A549 (cell line): Measurements from ENCODE around the gene CTXND2. TPM values are rescaled to one million over a fixed set of nuclear protein-coding genes. Genes with fewer than 3 reads are reported as not detected.

Experiments
- ATAC-seq, 2 experiments: fragments of 200-7000 bp in 1 of 2; fragments of >200 bp in 1 of 2; cut with Nextera tagmentation in 1 of 2; cut with Tn5 transposase in 1 of 2; 3 replicates each; pipeline versions ENCODE4 v1.8.0 to v1.9.1; 2018 to 2020; ENCODE audit warnings: mild to moderate bottlenecking in 1 of 2, moderate library complexity in 1 of 2
- CTCF ChIA-PET: fragments of 300-600 bp; sonication (Branson Sonifier 250); formaldehyde crosslinking; extraction: SDS; loops from one replicate; lab custom pipeline; 2021; ENCODE audit warnings: antibody characterized with exemption, inconsistent platforms; lab: Yijun Ruan, JAX
- POLR2A ChIA-PET: fragments of 350-600 bp; formaldehyde crosslinking; extraction: SDS; loops from one replicate; lab custom pipeline; 2021; ENCODE audit warnings: antibody characterized with exemption, inconsistent platforms; lab: Yijun Ruan, JAX
- DNase-seq, 2 experiments: peaks; one replicate each; pipeline versions ENCODE4 v3.0.0 to v3.0.0-alpha.2; 2011 to 2016; ENCODE audit warnings: low read depth in 1 of 2, low spot score in 1 of 2
- FAIRE-seq: peaks from 2 replicates; lab custom pipeline; 2011; peaks lifted over from hg19 to GRCh38; lab: Jason Lieb, UNC
- H3K27ac ChIP-seq, 2 experiments: fragments of >200 bp; sonication (Bioruptor Twin); formaldehyde crosslinking; 3 replicates each; pipeline ENCODE4 v1.5.1; 2016 to 2017
- H3K4me1 ChIP-seq: fragments of >200 bp; sonication (Bioruptor Twin); formaldehyde crosslinking; 3 replicates; pipeline ENCODE4 v1.6.1; 2016
- H3K4me2 ChIP-seq: fragments of >200 bp; sonication (Bioruptor Twin); formaldehyde crosslinking; 3 replicates; pipeline ENCODE4 v1.6.1; 2016
- H3K4me3 ChIP-seq: fragments of >200 bp; sonication (Bioruptor Twin); formaldehyde crosslinking; 3 replicates; pipeline ENCODE4 v1.5.1; 2016
- H3K9me3 ChIP-seq: fragments of >200 bp; sonication (Bioruptor Twin); formaldehyde crosslinking; 3 replicates; pipeline ENCODE4 v1.6.1; 2016
- CBX8 ChIP-seq: fragments of 200-600 bp; sonication (generic); IDR thresholded peaks from 2 replicates; pipeline ENCODE4 v1.6.1; 2016
- CTCF ChIP-seq: fragments of >200 bp; sonication (Bioruptor Twin); formaldehyde crosslinking; IDR thresholded peaks from 3 replicates; pipeline ENCODE4 v1.5.1; 2016
- EHMT2 ChIP-seq: fragments of 200-600 bp; sonication (generic); IDR thresholded peaks from 2 replicates; pipeline ENCODE4 v1.6.1; 2016; ENCODE audit warnings: antibody characterized with exemption, low read depth, mild to moderate bottlenecking, moderate library complexity
- FOSB ChIP-seq: fragments of 250-450 bp; sonication (Bioruptor Pico); IDR thresholded peaks from 2 replicates; pipeline ENCODE4 v1.5.0; 2020; ENCODE audit warnings: mild to moderate bottlenecking, moderate library complexity
- HDAC2 ChIP-seq: fragments of 200-600 bp; sonication (generic); IDR thresholded peaks from 2 replicates; pipeline ENCODE4 v1.6.1; 2016
- MAZ ChIP-seq: fragments of 150-350 bp; IDR thresholded peaks from 2 replicates; pipeline ENCODE4 v1.6.1; 2014; ENCODE audit warnings: antibody characterized with exemption, low read depth, low read length, borderline replicate concordance
- PBX3 ChIP-seq: IDR thresholded peaks from 2 replicates; pipeline ENCODE4 v1.6.1; 2012
- POLR2A ChIP-seq: IDR thresholded peaks from 2 replicates; pipeline ENCODE4 v1.6.1; 2012; ENCODE audit warnings: mild to moderate bottlenecking, low read length
- RARB ChIP-seq: fragments of 250-450 bp; sonication (Bioruptor Pico); IDR thresholded peaks from 2 replicates; pipeline ENCODE4 v1.8.0; 2021; ENCODE audit warnings: mild to moderate bottlenecking, moderate library complexity
- SMC3 ChIP-seq: fragments of >200 bp; sonication (Bioruptor Twin); formaldehyde crosslinking; IDR thresholded peaks from 3 replicates; pipeline ENCODE4 v1.6.1; 2018; ENCODE audit warnings: inconsistent platforms
- SREBF2 ChIP-seq: fragments of 450-650 bp; IDR thresholded peaks from 2 replicates; pipeline ENCODE4 v1.6.1; 2014; ENCODE audit warnings: mild to moderate bottlenecking, moderate library complexity
- ZSCAN20 ChIP-seq: fragments of 250-450 bp; sonication (Bioruptor Pico); IDR thresholded peaks from 2 replicates; pipeline ENCODE4 v1.8.0; 2022; ENCODE audit warnings: mild to moderate bottlenecking, moderate library complexity
- WGBS: methylation state at CpG from one replicate; pipeline ENCODE4 v1.1.6; 2017; ENCODE audit errors: missing lambda C conversion rate; 5-methylcytosine and 5-hydroxymethylcytosine counted together
- polyA plus RNA-seq, 4 experiments: library from polyadenylated mRNA; depleted of rRNA in 3 of 4; stranded (reverse); fragments of >200 nt; fragmentation: RNase III in 1 of 4; extraction: RNeasy Plus Mini Kit Qiagen cat#74134 plus additional on column Dnase treatment in 1 of 4; gene quantifications; 2 replicates in 3 of 4; 3 replicates in 1 of 4; pipeline ENCODE4 v1.2.3, GENCODE V29; 2011 to 2017

Gene CTXND2
- polyA plus RNA-seq, 2 of the 4 experiments (the other 2 are of a cell fraction): not detected

GRCh38 chr1:150960646-150961045 lies 73.7 kb downstream of the CTXND2 start:
- no peak for FAIRE-seq
- TF ChIP-seq RARB (CRISPR knock-in tag) (no peak), FOSB (CRISPR knock-in tag) (no peak), CTCF (no peak), EHMT2 (no peak), POLR2A (no peak), HDAC2 (no peak), MAZ (no peak), SMC3 (no peak), CBX8 (no peak)
- TF ChIP-seq, all 56 proteins: peak for 0
- no peak for ATAC-seq
- ChIA-PET CTCF (interaction anchor here (0.6 to 4.6 kb wide), 3 partner anchors 12 to 20 kb away, joined by 3 to 30 read pairs (median 5); no protein-coding TSS in a partner anchor), POLR2A (no interaction called here)
- no peaks in the 10 kb centered on the region for H3K9me3 ChIP-seq
- no peak overlapping the region for H3K4me2 ChIP-seq
- H3K4me1 ChIP-seq: no peaks in the 10 kb centered on the region
- H3K4me3 ChIP-seq: no peak overlapping the region
- DNase-seq: no peak
- 98% methylated on average over 7 of the region's 7 CpGs for WGBS
- H3K27ac ChIP-seq: no peak overlapping the region

- ATAC-seq (no peak), FAIRE-seq (no peak), DNase-seq (no peak)
- Histone ChIP-seq H3K9me3 (no peaks in the 10 kb centered on the region), H3K4me1 (no peaks in the 10 kb centered on the region), H3K27ac (no peak overlapping the region), H3K4me3 (no peak overlapping the region), H3K4me2 (no peak overlapping the region)
- WGBS: 65% methylated on average over 4 of the region's 4 CpGs
- ChIA-PET CTCF (interaction anchor here (0.6 to 1.8 kb wide), 3 partner anchors 18 to 21 kb away, joined by 3 to 5 read pairs (median 3); no protein-coding TSS in a partner anchor), POLR2A (no interaction called here)
- TF ChIP-seq SREBF2 (no peak), PBX3 (no peak), ZSCAN20 (CRISPR knock-in tag) (no peak)
Observed at GRCh38 chr1:150961756-150962155, 74.8 kb downstream of the CTXND2 start.

Other genes starting within 250 kb of the CTXND2 start
- gene GOLPH3L, start 190.0 kb upstream of the CTXND2 start, polyA plus RNA-seq (2011; rRNA removed): 34.9 and 41.8 TPM in 2 replicates
- 23.9 to 32.3 TPM (median 27.7 TPM) in 3 replicates for gene GOLPH3L, start 190.0 kb upstream of the CTXND2 start, polyA plus RNA-seq (2017; fragmentation: RNase III; extraction: RNeasy Plus Mini Kit Qiagen cat#74134 plus additional on column Dnase treatment)
- gene HORMAD1, start 166.2 kb upstream of the CTXND2 start, polyA plus RNA-seq (2011; rRNA removed): 20.6 and 30.6 TPM in 2 replicates
- gene HORMAD1, start 166.2 kb upstream of the CTXND2 start, polyA plus RNA-seq (2017; fragmentation: RNase III; extraction: RNeasy Plus Mini Kit Qiagen cat#74134 plus additional on column Dnase treatment): 8.9 to 13.6 TPM (median 11.6 TPM) in 3 replicates
- 29.6 and 33.9 TPM in 2 replicates for gene CTSS, start 121.4 kb upstream of the CTXND2 start, polyA plus RNA-seq (2011; rRNA removed)
- 9.4 to 11.5 TPM (median 10.7 TPM) in 3 replicates for gene CTSS, start 121.4 kb upstream of the CTXND2 start, polyA plus RNA-seq (2017; fragmentation: RNase III; extraction: RNeasy Plus Mini Kit Qiagen cat#74134 plus additional on column Dnase treatment)
- gene CTSK, start 78.9 kb upstream of the CTXND2 start, polyA plus RNA-seq (2011; rRNA removed): 5.0 and 6.7 TPM in 2 replicates
- gene CTSK, start 78.9 kb upstream of the CTXND2 start, polyA plus RNA-seq (2017; fragmentation: RNase III; extraction: RNeasy Plus Mini Kit Qiagen cat#74134 plus additional on column Dnase treatment): 2.4 to 2.5 TPM (median 2.4 TPM) in 3 replicates
- 25.6 and 30.8 TPM in 2 replicates for gene ARNT, start 10.5 kb upstream of the CTXND2 start, polyA plus RNA-seq (2011; rRNA removed)
- gene ARNT, start 10.5 kb upstream of the CTXND2 start, polyA plus RNA-seq (2017; fragmentation: RNase III; extraction: RNeasy Plus Mini Kit Qiagen cat#74134 plus additional on column Dnase treatment): 13.8 to 17.6 TPM (median 17.6 TPM) in 3 replicates
- gene SETDB1, start 39.2 kb downstream of the CTXND2 start, polyA plus RNA-seq (2011; rRNA removed): 48.8 and 56.9 TPM in 2 replicates
- gene SETDB1, start 39.2 kb downstream of the CTXND2 start, polyA plus RNA-seq (2017; fragmentation: RNase III; extraction: RNeasy Plus Mini Kit Qiagen cat#74134 plus additional on column Dnase treatment): 25.1 to 27.6 TPM (median 25.2 TPM) in 3 replicates
- gene CERS2, start 87.7 kb downstream of the CTXND2 start, polyA plus RNA-seq (2011; rRNA removed): 356 and 395 TPM in 2 replicates
- 183 to 196 TPM (median 196 TPM) in 3 replicates for gene CERS2, start 87.7 kb downstream of the CTXND2 start, polyA plus RNA-seq (2017; fragmentation: RNase III; extraction: RNeasy Plus Mini Kit Qiagen cat#74134 plus additional on column Dnase treatment)
- 2.2 and 3.3 TPM in 2 replicates for gene ANXA9, start 95.2 kb downstream of the CTXND2 start, polyA plus RNA-seq (2011; rRNA removed)
- gene ANXA9, start 95.2 kb downstream of the CTXND2 start, polyA plus RNA-seq (2017; fragmentation: RNase III; extraction: RNeasy Plus Mini Kit Qiagen cat#74134 plus additional on column Dnase treatment): 1.5 to 2.1 TPM (median 1.7 TPM) in 3 replicates
- 5.2 and 7.9 TPM in 2 replicates for gene MINDY1, start 119.8 kb downstream of the CTXND2 start, polyA plus RNA-seq (2011; rRNA removed)
- 4.0 to 4.8 TPM (median 4.8 TPM) in 3 replicates for gene MINDY1, start 119.8 kb downstream of the CTXND2 start, polyA plus RNA-seq (2017; fragmentation: RNase III; extraction: RNeasy Plus Mini Kit Qiagen cat#74134 plus additional on column Dnase treatment)
- gene PRUNE1, start 121.3 kb downstream of the CTXND2 start, polyA plus RNA-seq (2011; rRNA removed): 27.0 and 27.5 TPM in 2 replicates
- gene PRUNE1, start 121.3 kb downstream of the CTXND2 start, polyA plus RNA-seq (2017; fragmentation: RNase III; extraction: RNeasy Plus Mini Kit Qiagen cat#74134 plus additional on column Dnase treatment): 11.1 to 11.9 TPM (median 11.1 TPM) in 3 replicates
- gene BNIPL, start 149.4 kb downstream of the CTXND2 start, polyA plus RNA-seq (2011; rRNA removed): 0.30 and 0.38 TPM in 2 replicates
- gene BNIPL, start 149.4 kb downstream of the CTXND2 start, polyA plus RNA-seq (2017; fragmentation: RNase III; extraction: RNeasy Plus Mini Kit Qiagen cat#74134 plus additional on column Dnase treatment): 0.22 to 0.51 TPM (median 0.28 TPM) in 3 replicates
- 2.9 and 3.3 TPM in 2 replicates for gene C1orf56, start 160.6 kb downstream of the CTXND2 start, polyA plus RNA-seq (2011; rRNA removed)
- gene C1orf56, start 160.6 kb downstream of the CTXND2 start, polyA plus RNA-seq (2017; fragmentation: RNase III; extraction: RNeasy Plus Mini Kit Qiagen cat#74134 plus additional on column Dnase treatment): 5.1 to 6.8 TPM (median 6.6 TPM) in 3 replicates
- gene CDC42SE1, start 172.5 kb downstream of the CTXND2 start, polyA plus RNA-seq (2011; rRNA removed): 78.1 and 83.1 TPM in 2 replicates
- 50.6 to 54.7 TPM (median 52.0 TPM) in 3 replicates for gene CDC42SE1, start 172.5 kb downstream of the CTXND2 start, polyA plus RNA-seq (2017; fragmentation: RNase III; extraction: RNeasy Plus Mini Kit Qiagen cat#74134 plus additional on column Dnase treatment)
- gene MLLT11, start 173.3 kb downstream of the CTXND2 start, polyA plus RNA-seq (2011; rRNA removed): 33.7 and 35.3 TPM in 2 replicates
- gene MLLT11, start 173.3 kb downstream of the CTXND2 start, polyA plus RNA-seq (2017; fragmentation: RNase III; extraction: RNeasy Plus Mini Kit Qiagen cat#74134 plus additional on column Dnase treatment): 26.0 to 28.2 TPM (median 26.5 TPM) in 3 replicates
- 9.9 and 10.8 TPM in 2 replicates for gene GABPB2, start 183.6 kb downstream of the CTXND2 start, polyA plus RNA-seq (2011; rRNA removed)
- 2.4 to 3.9 TPM (median 3.3 TPM) in 3 replicates for gene GABPB2, start 183.6 kb downstream of the CTXND2 start, polyA plus RNA-seq (2017; fragmentation: RNase III; extraction: RNeasy Plus Mini Kit Qiagen cat#74134 plus additional on column Dnase treatment)